SK-N-SH (cell line): ENCODE data around the gene PCSK6. TPM values are rescaled to one million over a fixed set of nuclear protein-coding genes. Genes with fewer than 3 reads are reported as not detected.

Source experiments
- CTCF ChIA-PET: fragments of 300-600, 350-600 bp; formaldehyde crosslinking; extraction: SDS; loops from one replicate; lab custom pipeline; 2021; lab: Yijun Ruan, JAX
- POLR2A ChIA-PET: fragments of 350-600 bp; sonication (Branson Sonifier 250); formaldehyde crosslinking; extraction: SDS; loops from one replicate; lab custom pipeline; 2020; ENCODE audit warnings: antibody characterized with exemption, inconsistent platforms; lab: Yijun Ruan, JAX
- DNase-seq: peaks from one replicate; pipeline ENCODE4 v3.0.0; 2012
- H2AFZ ChIP-seq: fragments of 200-600 bp; sonication (generic); 2 replicates; pipeline ENCODE4 v1.8.1; 2016; ENCODE audit warnings: antibody characterized with exemption, mild to moderate bottlenecking, low read depth
- H3F3A ChIP-seq: fragments of 200-600 bp; sonication (generic); replicated peaks from 2 replicates; pipeline ENCODE3; 2016; ENCODE audit warnings: antibody characterized with exemption, mild to moderate bottlenecking; ENCODE audit not compliant: insufficient read depth
- H3K27ac ChIP-seq, 2 experiments: fragments of 200-500 bp in 1 of 2; fragments of 200-600 bp in 1 of 2; sonication (Bioruptor generic) in 1 of 2; sonication (generic), shearing (Covaris generic) in 1 of 2; 2 replicates each; pipeline versions ENCODE4 v1.5.1 to v1.6.1; 2014 to 2016; ENCODE audit warnings: low read depth in 2 of 2, inconsistent platforms in 1 of 2, low read length in 1 of 2, mild to moderate bottlenecking in 1 of 2, mixed read lengths in 1 of 2
- H3K27me3 ChIP-seq: fragments of 200-600 bp; sonication (generic), shearing (Covaris generic); 2 replicates; pipeline ENCODE4 v1.6.1; 2016; ENCODE audit warnings: mixed run types; ENCODE audit not compliant: insufficient read depth
- H3K36me3 ChIP-seq, 2 experiments: fragments of 200-500 bp in 1 of 2; fragments of 200-600 bp in 1 of 2; sonication (Bioruptor generic) in 1 of 2; sonication (generic) in 1 of 2; replicated peaks in 1 of 2; 2 replicates each; pipeline versions ENCODE3 to v1.5.1; 2014 to 2016; ENCODE audit warnings: low read length in 1 of 2, mild to moderate bottlenecking in 1 of 2; ENCODE audit not compliant: insufficient read depth in 2 of 2, control insufficient read depth in 1 of 2
- H3K4me1 ChIP-seq, 2 experiments: fragments of 200-500 bp in 1 of 2; fragments of 200-600 bp in 1 of 2; sonication (Bioruptor generic) in 1 of 2; sonication (generic), shearing (Covaris generic) in 1 of 2; 2 replicates each; pipeline versions ENCODE4 v1.5.1 to v1.6.1; 2014 to 2016; ENCODE audit warnings: low read depth in 1 of 2, low read length in 1 of 2, mixed run types in 1 of 2; ENCODE audit not compliant: insufficient read depth in 2 of 2, control insufficient read depth in 1 of 2
- H3K4me2 ChIP-seq: fragments of 200-600 bp; sonication (generic), shearing (Covaris generic); 2 replicates; pipeline ENCODE4 v1.6.1; 2017; ENCODE audit warnings: mixed run types
- H3K4me3 ChIP-seq, 2 experiments: fragments of 200-500 bp in 1 of 2; fragments of 200-600 bp in 1 of 2; sonication (Bioruptor generic) in 1 of 2; sonication (generic), shearing (Covaris generic) in 1 of 2; 2 replicates each; pipeline versions ENCODE4 v1.5.1 to v1.8.1; 2014 to 2016; ENCODE audit warnings: low read depth in 2 of 2, inconsistent platforms in 1 of 2, low read length in 1 of 2, mild to moderate bottlenecking in 1 of 2, mixed read lengths in 1 of 2, moderate library complexity in 1 of 2
- H3K79me2 ChIP-seq: fragments of 200-600 bp; sonication (generic); 2 replicates; pipeline ENCODE4 v1.8.1; 2017; ENCODE audit warnings: mild to moderate bottlenecking; ENCODE audit not compliant: insufficient read depth
- H3K9ac ChIP-seq: fragments of 200-600 bp; sonication (generic); 2 replicates; pipeline ENCODE4 v1.6.1; 2017; ENCODE audit warnings: mixed run types
- H3K9me2 ChIP-seq: fragments of 200-600 bp; sonication (generic); 2 replicates; pipeline ENCODE4 v1.6.1; 2017; ENCODE audit warnings: mixed run types
- H3K9me3 ChIP-seq: fragments of 200-600 bp; sonication (generic); 2 replicates; pipeline ENCODE4 v1.6.1; 2017; ENCODE audit warnings: mixed run types, mild to moderate bottlenecking, moderate library complexity
- H4K20me1 ChIP-seq: fragments of 200-600 bp; sonication (generic); 2 replicates; pipeline ENCODE4 v1.6.1; 2017; ENCODE audit warnings: mild to moderate bottlenecking, mixed run types; ENCODE audit not compliant: insufficient read depth
- CHD2 ChIP-seq: fragments of 150-350 bp; IDR thresholded peaks from 2 replicates; pipeline ENCODE4 v1.6.1; 2018; ENCODE audit warnings: low read length; ENCODE audit not compliant: partially characterized antibody
- FOSL2 ChIP-seq: IDR thresholded peaks from 2 replicates; pipeline ENCODE4 v1.4.0; 2012; ENCODE audit warnings: low read depth, mild to moderate bottlenecking, moderate library complexity, borderline replicate concordance
- IRF3 ChIP-seq: fragments of 150-350 bp; IDR thresholded peaks from 2 replicates; pipeline ENCODE4 v1.6.1; 2016; ENCODE audit warnings: mild to moderate bottlenecking, low read depth, low read length
- JUND ChIP-seq: IDR thresholded peaks from 2 replicates; pipeline ENCODE4 v1.4.0; 2012
- MXI1 ChIP-seq: IDR thresholded peaks from 2 replicates; pipeline ENCODE4 v1.6.1; 2012; ENCODE audit warnings: mild to moderate bottlenecking, low read depth, low read length, improper control_type of control experiment
- NRF1 ChIP-seq: IDR thresholded peaks from 2 replicates; pipeline ENCODE4 v1.6.1; 2012; ENCODE audit warnings: low read depth, mild to moderate bottlenecking, low read length
- POLR2AphosphoS5 ChIP-seq: IDR thresholded peaks from 2 replicates; pipeline ENCODE4 v1.6.1; 2012; ENCODE audit warnings: low read depth, low read length
- RCOR1 ChIP-seq: fragments of 150-350 bp; IDR thresholded peaks from 2 replicates; pipeline ENCODE4 v1.6.1; 2017; ENCODE audit warnings: antibody characterized with exemption, low read length
- REST ChIP-seq: IDR thresholded peaks from 2 replicates; pipeline ENCODE4 v1.6.1; 2012; ENCODE audit warnings: mild to moderate bottlenecking, low read depth, low read length, moderate library complexity
- SMC3 ChIP-seq: IDR thresholded peaks from 2 replicates; pipeline ENCODE4 v1.6.1; 2012; ENCODE audit warnings: low read depth, low read length, improper control_type of control experiment
- TAF1 ChIP-seq: IDR thresholded peaks from 2 replicates; pipeline ENCODE4 v1.6.1; 2012; ENCODE audit warnings: low read depth, mild to moderate bottlenecking, low read length, moderate library complexity, borderline replicate concordance
- TEAD4 ChIP-seq: IDR thresholded peaks from 2 replicates; pipeline ENCODE4 v1.4.0; 2012; ENCODE audit warnings: mild to moderate bottlenecking, borderline replicate concordance; ENCODE audit not compliant: insufficient read depth
- USF1 ChIP-seq: IDR thresholded peaks from 2 replicates; pipeline ENCODE4 v1.4.0; 2012; ENCODE audit warnings: low read depth, borderline replicate concordance
- WGBS: methylation state at CpG from one replicate; pipeline ENCODE4 v1.1.6; 2017; ENCODE audit warnings: low lambda C conversion rate; 5-methylcytosine and 5-hydroxymethylcytosine counted together
- polyA plus RNA-seq, 3 experiments: library from polyadenylated mRNA; depleted of rRNA; stranded (reverse); fragments of >200 nt; gene quantifications; 2 replicates each; pipeline ENCODE4 v1.2.3, GENCODE V29; 2012

Gene PCSK6
- polyA plus RNA-seq, 1 of the 3 experiments (the other 2 are of a cell fraction) = 0.03 TPM

- H3K9ac ChIP-seq = no peak overlapping the region
- H3K79me2 ChIP-seq = no peaks in the 10 kb centered on the region
- no peak overlapping the region for H3K27ac ChIP-seq
- H3F3A ChIP-seq = no peaks in the 10 kb centered on the region
- no peaks in the 10 kb centered on the region for H4K20me1 ChIP-seq
- H3K4me2 ChIP-seq = no peak overlapping the region
- no peaks in the 10 kb centered on the region for H3K9me2 ChIP-seq
- H3K36me3 ChIP-seq = no peaks in the 10 kb centered on the region
- no peak for DNase-seq
- WGBS = 74% methylated on average over 14 of the region's 14 CpGs
- no peaks in the 10 kb centered on the region for H3K9me3 ChIP-seq
- no peaks in the 10 kb centered on the region for H3K4me1 ChIP-seq
- peaks cover 8% of the 10 kb centered on the region; the same call in 1 of the 2 replicates for H3K27me3 ChIP-seq
- H2AFZ ChIP-seq = no peak overlapping the region
- no peak overlapping the region for H3K4me3 ChIP-seq
- ChIA-PET POLR2A (no interaction called here), CTCF (interaction anchor here (1.0 kb wide), 1 partner anchor 335 kb away, joined by 4 read pairs; no protein-coding TSS in a partner anchor)
- TF ChIP-seq USF1 (no peak), IRF3 (no peak), TAF1 (no peak), RCOR1 (no peak), NRF1 (no peak), CHD2 (no peak), POLR2AphosphoS5 (no peak), SMC3 (no peak), JUND (no peak), TEAD4 (no peak), REST (no peak), MXI1 (no peak), FOSL2 (no peak)
Observed at GRCh38 chr15:101328001-101328400, 161.5 kb downstream of the PCSK6 start.
